B cell (primary cell): ENCODE data around the gene ASTN2. TPM values are rescaled to one million over a fixed set of nuclear protein-coding genes. Genes with fewer than 3 reads are reported as not detected.

Experiments used
- ATAC-seq: fragments of 200-7000 bp; cut with Tn5 transposase; one replicate; pipeline ENCODE4 v1.10.0; 2021; ENCODE audit warnings: low read depth, mild to moderate bottlenecking, moderate number of reproducible peaks, moderate library complexity
- CTCF ChIA-PET: fragments of 350-600 bp; sonication (Branson Sonifier 250); formaldehyde crosslinking; loops from one replicate; lab custom pipeline; 2021; ENCODE audit warnings: antibody characterized with exemption, inconsistent platforms; lab: Charles Lee
- POLR2A ChIA-PET: fragments of 350-600 bp; sonication (Branson Sonifier 250); formaldehyde crosslinking; loops from one replicate; lab custom pipeline; 2021; ENCODE audit warnings: antibody characterized with exemption; lab: Charles Lee
- DNase-seq: peaks from one replicate; pipeline ENCODE4 v3.0.0; 2013
- H2AFZ ChIP-seq: 2 replicates; pipeline ENCODE4 v1.6.1; 2012; ENCODE audit warnings: mild to moderate bottlenecking, low read depth, low read length; ENCODE audit not compliant: insufficient read depth, poor library complexity, severe bottlenecking
- H3K27ac ChIP-seq, 2 donors: 1 replicate in 1 of 2; 2 replicates in 1 of 2; pipeline ENCODE4 v1.5.1; 2012 to 2013; ENCODE audit warnings: low read length in 2 of 2, mild to moderate bottlenecking in 2 of 2, moderate library complexity in 1 of 2
- H3K27me3 ChIP-seq, 4 experiments: fragments of 200-600 bp in 1 of 4; sonication (generic) in 1 of 4; replicated peaks in 1 of 4; 1 replicate in 2 of 4; 2 replicates in 2 of 4; pipeline versions ENCODE4 v1.6.1 to v1.7.0; 2013 to 2016; ENCODE audit warnings: low read length in 3 of 4, mild to moderate bottlenecking in 2 of 4, mixed read lengths in 1 of 4, moderate library complexity in 1 of 4; ENCODE audit not compliant: insufficient read depth in 4 of 4, control insufficient read depth in 3 of 4; ENCODE audit errors: control extremely low read depth in 1 of 4
- H3K36me3 ChIP-seq, 2 experiments: replicated peaks in 1 of 2; 1 replicate in 1 of 2; 2 replicates in 1 of 2; pipeline versions ENCODE4 v1.6.1 to v1.7.1; 2013; ENCODE audit warnings: low read length in 1 of 2; ENCODE audit not compliant: insufficient read depth in 2 of 2, control insufficient read depth in 1 of 2; ENCODE audit errors: control extremely low read depth in 1 of 2, extremely low read depth in 1 of 2
- H3K4me1 ChIP-seq, 2 donors: fragments of 200-600 bp in 1 of 2; sonication (generic) in 1 of 2; 1 replicate in 1 of 2; 2 replicates in 1 of 2; pipeline versions ENCODE4 v1.5.1 to v1.6.1; 2013 to 2017; ENCODE audit warnings: low read length in 2 of 2; ENCODE audit not compliant: control insufficient read depth in 2 of 2, insufficient read depth in 2 of 2
- H3K4me2 ChIP-seq: replicated peaks from 2 replicates; pipeline ENCODE3; 2012; ENCODE audit warnings: mild to moderate bottlenecking, low read depth, low read length; ENCODE audit not compliant: poor library complexity, severe bottlenecking
- H3K4me3 ChIP-seq, 5 experiments: fragments of 200-600 bp in 1 of 5; sonication (generic) in 1 of 5; 1 replicate in 3 of 5; 2 replicates in 2 of 5; pipeline versions ENCODE4 v1.5.1 to v1.7.0; 2011 to 2016; ENCODE audit warnings: low read length in 4 of 5, mild to moderate bottlenecking in 4 of 5, low read depth in 2 of 5, control low read depth in 1 of 5, moderate library complexity in 1 of 5; ENCODE audit not compliant: insufficient read depth in 1 of 5; ENCODE audit errors: control extremely low read depth in 1 of 5, extremely low read depth in 1 of 5
- H3K79me2 ChIP-seq: fragments of 200-600 bp; sonication (generic); one replicate; pipeline ENCODE4 v1.6.0; 2016; ENCODE audit warnings: low read length; ENCODE audit not compliant: control insufficient read depth, insufficient read depth
- H3K9ac ChIP-seq: fragments of 200-600 bp; sonication (generic); 2 replicates; pipeline ENCODE4 v1.6.1; 2017; ENCODE audit warnings: mild to moderate bottlenecking, low read length, moderate library complexity
- H3K9me3 ChIP-seq, 3 donors: one replicate each; pipeline versions ENCODE4 v1.6.1 to v1.7.1; 2013; ENCODE audit warnings: low read length in 2 of 3; ENCODE audit not compliant: control insufficient read depth in 2 of 3, insufficient read depth in 1 of 3; ENCODE audit errors: control extremely low read depth in 1 of 3
- H4K20me1 ChIP-seq: 2 replicates; pipeline ENCODE4 v1.6.0; 2012; ENCODE audit warnings: mild to moderate bottlenecking, low read length; ENCODE audit not compliant: insufficient read depth, control insufficient read depth, poor library complexity, severe bottlenecking
- H3K27ac Mint-ChIP-seq: one replicate; pipeline ENCODE4 v1.8.0; 2021; ENCODE audit warnings: mixed read lengths
- H3K27me3 Mint-ChIP-seq: one replicate; pipeline ENCODE4 v1.8.0; 2021; ENCODE audit warnings: mixed read lengths
- H3K4me1 Mint-ChIP-seq: one replicate; pipeline ENCODE4 v1.8.0; 2021; ENCODE audit warnings: mixed read lengths
- H3K4me3 Mint-ChIP-seq: one replicate; pipeline ENCODE4 v1.8.0; 2021; ENCODE audit warnings: mixed read lengths
- H3K9me3 Mint-ChIP-seq: one replicate; pipeline ENCODE4 v1.8.0; 2022; ENCODE audit warnings: mixed read lengths; ENCODE audit not compliant: insufficient read depth
- EZH2 ChIP-seq: IDR thresholded peaks from 2 replicates; pipeline ENCODE4 v1.6.1; 2012; ENCODE audit warnings: borderline replicate concordance, low read depth, mild to moderate bottlenecking, moderate library complexity, low read length; ENCODE audit not compliant: insufficient read depth, poor library complexity, severe bottlenecking
- whole genome bisulfite sequencing: methylation state at CpG from one replicate; pipeline ENCODE4 v1.1.5; 2013; ENCODE audit warnings: missing lambda C conversion rate; ENCODE audit not compliant: insufficient coverage; 5-methylcytosine and 5-hydroxymethylcytosine counted together
- intact Hi-C: fragments of 100-400 bp; cut with micrococcal nuclease; formaldehyde crosslinking; loops from one replicate; pipeline ENCODE4 v1.10.0; 2022
- polyA plus RNA-seq: library from polyadenylated mRNA; depleted of rRNA; stranded (reverse); fragments of >200 nt; gene quantifications from 2 replicates; pipeline ENCODE4 v1.2.3, GENCODE V29; 2012
- total RNA-seq, 2 donors: library from RNA; stranded (reverse); fragments of 120-200 nt in 1 of 2; gene quantifications; 1 replicate in 1 of 2; 2 replicates in 1 of 2; pipeline versions ENCODE4 v1.2.3 to v1.2.4, GENCODE V29; 2013 to 2022
- TF ChIP-seq, protein P1 (sequence below): fragments of 200-600 bp; IDR thresholded peaks from one replicate; pipeline ENCODE4 v1.8.0; 2022; ENCODE audit warnings: antibody characterized with exemption, mild to moderate bottlenecking

The ASTN2 gene
- total and polyA plus RNA-seq, 2 donors (not counting 1 experiment from before 2014, with no cell fraction given), result 1.2 to 3.6 TPM

DNA sequence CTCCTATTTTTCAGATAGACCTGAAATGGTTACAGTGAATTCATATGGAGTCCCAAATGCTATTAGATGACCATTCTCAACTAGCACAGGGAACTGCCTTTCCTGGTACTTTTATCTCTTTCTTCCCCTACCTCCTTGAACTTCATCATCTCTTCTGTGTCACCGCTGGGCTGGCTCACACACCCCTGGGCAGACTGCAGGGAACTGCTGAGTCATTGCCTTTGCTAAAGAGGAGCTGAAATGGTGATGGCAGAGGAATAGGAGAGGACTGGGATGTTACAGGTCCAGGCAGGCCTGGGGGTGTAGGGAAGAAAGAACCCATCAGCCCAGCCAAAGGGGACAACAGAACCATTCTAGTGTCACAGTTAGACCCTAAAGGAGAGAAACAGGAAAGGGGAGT is 322.3 kb downstream of the ASTN2 start:
- intact Hi-C loops, result no loop called here
- POLR2A ChIA-PET, result no interaction called here

DNA sequence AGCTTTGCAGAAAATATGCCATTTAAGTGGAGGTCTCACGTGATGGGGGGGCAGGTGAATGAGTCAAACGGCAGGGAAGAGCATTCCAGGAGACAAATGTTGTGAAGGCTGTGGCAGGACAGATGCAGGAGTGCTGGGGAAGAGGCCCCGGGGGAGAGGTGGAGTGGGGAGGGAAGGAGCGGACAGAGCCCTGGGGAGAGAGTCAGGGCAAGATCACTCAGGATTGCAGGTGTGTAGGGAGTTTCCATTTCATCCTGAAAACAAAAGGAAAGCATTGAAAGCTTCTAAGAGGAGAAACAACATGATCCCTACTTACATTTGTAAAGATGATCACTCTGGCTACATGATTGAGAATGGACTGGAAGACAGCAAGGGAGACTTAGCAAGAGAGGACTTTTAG is 323.3 kb downstream of the ASTN2 start:
- Histone ChIP-seq H3K9ac (no peak overlapping the region), H2AFZ (no peak overlapping the region), H4K20me1 (no peaks in the 10 kb centered on the region), H3K4me2 (no peak overlapping the region), H3K4me1 (no peaks in the 10 kb centered on the region), H3K79me2 (no peaks in the 10 kb centered on the region), H3K4me3 (no peak overlapping the region), H3K36me3 (no peaks in the 10 kb centered on the region), H3K9me3 (no peaks in the 10 kb centered on the region), H3K27ac (no peak overlapping the region), H3K27me3 (no peaks in the 10 kb centered on the region)
- intact Hi-C loops, result no loop called here
- Mint-ChIP-seq H3K27me3 (no peaks in the 10 kb centered on the region), H3K4me1 (no peaks in the 10 kb centered on the region), H3K27ac (no peak overlapping the region), H3K9me3 (no peaks in the 10 kb centered on the region), H3K4me3 (no peak overlapping the region)
- no peak for TF ChIP-seq EZH2
- CTCF ChIA-PET, result no interaction called here
- ATAC-seq (no peak), DNase-seq (no peak)
- POLR2A ChIA-PET, result no interaction called here
- WGBS, result 71% methylated on average over 3 of the region's 4 CpGs

More for the DNA sequence above, 322.3 kb downstream of the ASTN2 start:
- Histone ChIP-seq H3K36me3 (no peaks in the 10 kb centered on the region), H4K20me1 (no peaks in the 10 kb centered on the region), H2AFZ (no peak overlapping the region), H3K4me3 (no peak overlapping the region), H3K27ac (no peak overlapping the region), H3K9ac (no peak overlapping the region), H3K4me1 (no peaks in the 10 kb centered on the region), H3K9me3 (no peaks in the 10 kb centered on the region), H3K4me2 (no peak overlapping the region), H3K27me3 (no peaks in the 10 kb centered on the region), H3K79me2 (no peaks in the 10 kb centered on the region)
- Mint-ChIP-seq H3K27ac (no peak overlapping the region), H3K4me1 (no peaks in the 10 kb centered on the region), H3K9me3 (no peaks in the 10 kb centered on the region), H3K4me3 (no peak overlapping the region), H3K27me3 (no peaks in the 10 kb centered on the region)
- no CpG with 5 or more reads among the region's 1 CpG for WGBS
- no peak for ATAC-seq
- TF ChIP-seq EZH2, result no peak
- TF ChIP-seq, protein P1, sequence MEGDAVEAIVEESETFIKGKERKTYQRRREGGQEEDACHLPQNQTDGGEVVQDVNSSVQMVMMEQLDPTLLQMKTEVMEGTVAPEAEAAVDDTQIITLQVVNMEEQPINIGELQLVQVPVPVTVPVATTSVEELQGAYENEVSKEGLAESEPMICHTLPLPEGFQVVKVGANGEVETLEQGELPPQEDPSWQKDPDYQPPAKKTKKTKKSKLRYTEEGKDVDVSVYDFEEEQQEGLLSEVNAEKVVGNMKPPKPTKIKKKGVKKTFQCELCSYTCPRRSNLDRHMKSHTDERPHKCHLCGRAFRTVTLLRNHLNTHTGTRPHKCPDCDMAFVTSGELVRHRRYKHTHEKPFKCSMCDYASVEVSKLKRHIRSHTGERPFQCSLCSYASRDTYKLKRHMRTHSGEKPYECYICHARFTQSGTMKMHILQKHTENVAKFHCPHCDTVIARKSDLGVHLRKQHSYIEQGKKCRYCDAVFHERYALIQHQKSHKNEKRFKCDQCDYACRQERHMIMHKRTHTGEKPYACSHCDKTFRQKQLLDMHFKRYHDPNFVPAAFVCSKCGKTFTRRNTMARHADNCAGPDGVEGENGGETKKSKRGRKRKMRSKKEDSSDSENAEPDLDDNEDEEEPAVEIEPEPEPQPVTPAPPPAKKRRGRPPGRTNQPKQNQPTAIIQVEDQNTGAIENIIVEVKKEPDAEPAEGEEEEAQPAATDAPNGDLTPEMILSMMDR, result no peak
- CTCF ChIA-PET, result no interaction called here
- no peak for DNase-seq
